ENCODE measurements around the gene ANG.
"Not testable (repeated sequence)": the region's sequence is repeated elsewhere in the genome, so short reads cannot be mapped to it uniquely, and the experiment has no call there.

The ANG gene

GRCh38 chr14:20688167-20688839 is at the start of gene ANG:
Gene ANG (plus strand): TSS chr14:20688764. CDS start chr14:20693565, 4,801 bp downstream.
- no peak for DNase-seq

DNA sequence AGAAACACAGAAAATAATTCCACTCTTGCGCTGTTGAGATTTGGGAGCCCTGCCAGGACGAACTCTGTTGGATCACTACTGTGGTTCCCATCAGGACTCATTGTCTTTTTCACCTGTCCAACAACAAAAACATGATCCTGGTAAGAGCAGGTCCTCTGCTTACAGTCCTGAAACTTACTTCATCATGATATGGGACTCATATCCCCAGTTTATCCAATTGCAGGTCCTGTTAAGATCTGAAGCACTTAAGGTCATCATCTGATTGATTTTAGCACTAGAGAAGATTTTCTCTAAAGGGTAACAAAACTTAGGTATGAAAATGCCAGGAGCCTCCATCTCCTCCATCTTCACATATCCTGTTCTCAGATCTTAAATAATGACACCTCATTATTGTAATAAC is 47.0 kb upstream of the ANG start, which contains the start of gene OR6S1:
Gene OR6S1 (minus strand): TSS at position 101 of the 400 bp plus-strand sequence. CDS start 0 bp downstream, at position 101.
- no peak for DNase-seq

DNA sequence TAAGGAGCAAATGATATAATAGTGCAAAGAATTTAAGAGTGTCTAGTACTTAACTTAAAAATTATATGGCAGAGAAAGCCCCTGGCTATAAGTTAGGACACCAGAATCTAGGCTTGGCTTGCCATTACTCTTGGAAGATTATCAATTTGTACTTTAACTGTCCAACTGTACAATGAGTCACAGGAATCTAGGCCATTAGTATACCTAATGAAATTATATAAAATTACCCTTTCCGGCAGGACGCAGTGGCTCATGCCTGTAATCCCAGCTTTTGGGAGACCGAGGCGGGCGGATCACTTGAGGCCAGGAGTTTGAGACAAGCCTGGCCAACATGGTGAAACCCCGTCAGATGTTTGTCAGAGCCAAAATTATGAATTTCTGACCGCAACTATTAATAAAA is 46.4 kb upstream of the ANG start:
- DNase-seq, result no peak

- DNase-seq, result not testable (repeated sequence)
Measured at GRCh38 chr14:20642755-20643154, 45.8 kb upstream of the ANG start.

DNA sequence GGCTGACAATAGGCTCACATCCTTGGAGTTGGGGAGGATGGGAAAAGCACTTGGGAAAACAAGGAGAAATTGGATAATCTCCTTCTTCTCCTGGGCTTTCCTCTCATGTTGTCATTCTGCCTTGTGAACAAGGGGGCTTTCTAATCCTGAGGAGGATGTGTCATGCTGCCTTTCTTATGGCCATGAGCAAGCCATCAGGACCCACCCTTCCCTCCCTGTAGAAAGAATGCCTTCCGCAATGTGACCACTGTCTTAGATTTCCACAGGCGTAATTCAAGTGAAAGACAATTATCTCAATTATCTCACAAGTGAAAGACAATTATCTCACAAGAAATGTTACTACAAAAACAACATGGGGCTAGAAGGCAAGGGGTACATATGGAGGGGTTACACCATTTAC is 44.0 kb upstream of the ANG start:
- DNase-seq, result no peak

- no peak for DNase-seq
Measured at GRCh38 chr14:20645481-20645880, 43.1 kb upstream of the ANG start.

- DNase-seq, result no peak
Measured at GRCh38 chr14:20652996-20653975, 35.3 kb upstream of the ANG start.

GRCh38 chr14:20655851-20656250 is 32.7 kb upstream of the ANG start:
- no peak for DNase-seq

DNA sequence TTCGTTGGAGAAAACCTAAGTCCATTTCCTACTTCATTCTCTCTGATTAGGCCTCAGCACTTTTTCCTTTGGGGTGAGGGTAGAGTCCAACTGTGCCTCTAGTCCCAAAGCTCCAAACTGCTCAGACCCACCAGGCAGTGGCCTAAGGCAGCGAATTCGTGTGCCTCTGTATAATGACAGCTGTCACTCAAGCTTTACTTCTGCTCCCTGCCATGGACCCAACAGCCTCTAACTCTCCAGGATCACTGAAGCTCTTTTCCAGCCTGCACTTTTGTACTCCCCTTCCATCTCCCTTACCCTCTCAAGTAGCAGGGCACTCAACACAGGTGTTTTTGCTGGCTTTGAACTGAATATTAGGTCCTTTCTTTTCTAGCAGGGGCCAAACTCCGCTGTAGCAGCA is 32.3 kb upstream of the ANG start:
- no peak for DNase-seq

- DNase-seq, result no peak
Measured at GRCh38 chr14:20657216-20658211, 31.1 kb upstream of the ANG start.

DNA sequence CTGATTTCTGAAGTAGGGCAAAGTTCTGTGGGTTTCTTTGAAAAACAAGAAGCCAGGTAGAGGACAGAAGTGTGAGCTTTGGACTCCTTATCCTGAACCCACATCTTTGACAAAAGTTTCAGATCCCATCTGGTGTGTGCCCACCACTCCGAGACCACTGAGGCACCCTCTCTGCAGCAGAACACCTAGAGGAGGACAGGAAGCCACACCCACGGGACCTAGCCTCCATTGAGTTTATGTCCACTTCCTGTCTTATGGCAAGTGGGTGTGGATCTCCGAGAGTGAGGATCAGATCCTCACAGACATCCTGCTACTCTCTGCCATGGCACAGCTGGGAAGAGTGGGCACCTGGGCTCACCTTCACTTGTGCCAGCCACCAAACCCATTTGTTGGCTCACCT is 30.3 kb upstream of the ANG start:
- no peak for DNase-seq

DNA sequence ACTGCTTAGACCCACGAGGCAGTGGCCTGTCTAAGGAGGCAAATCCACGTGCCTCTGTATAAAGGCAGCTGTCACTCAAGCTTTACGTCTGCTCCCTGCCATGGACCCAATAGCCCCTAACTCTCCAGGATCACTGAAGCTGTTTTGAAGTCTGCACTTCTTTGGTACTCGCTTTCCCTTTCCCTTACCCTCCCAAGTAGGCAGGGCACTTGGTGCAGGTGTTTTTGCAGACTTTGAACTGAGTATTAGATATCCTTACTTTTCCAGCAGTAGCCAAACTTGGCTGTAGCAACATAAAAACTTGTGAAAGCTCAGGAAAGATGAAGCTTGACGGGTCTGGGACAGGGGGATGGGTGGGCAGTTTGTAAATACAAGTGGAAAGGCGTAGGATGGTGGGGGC is 29.2 kb upstream of the ANG start:
- DNase-seq, result no peak

- DNase-seq, result no peak
Measured at GRCh38 chr14:20659813-20660395, 28.7 kb upstream of the ANG start.

DNA sequence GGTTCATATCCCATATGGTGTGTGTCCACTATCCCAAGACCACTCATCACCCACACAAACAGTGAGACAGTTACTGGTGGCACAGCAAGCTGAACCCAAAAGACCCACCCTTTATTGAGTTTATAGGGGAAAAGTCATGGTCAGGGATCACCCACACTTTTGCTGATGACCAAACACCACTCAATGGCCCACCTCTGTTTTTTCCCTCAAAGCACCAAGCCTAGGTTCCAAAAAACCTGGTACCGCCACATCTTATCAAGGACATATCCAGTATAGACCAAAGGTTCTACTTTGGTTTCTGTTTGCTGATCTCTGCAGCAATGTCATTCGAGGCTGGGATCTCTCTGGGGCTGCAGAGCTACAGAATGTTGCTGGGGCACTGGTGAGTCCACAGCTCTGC is 27.4 kb upstream of the ANG start:
- DNase-seq, result no peak

DNA sequence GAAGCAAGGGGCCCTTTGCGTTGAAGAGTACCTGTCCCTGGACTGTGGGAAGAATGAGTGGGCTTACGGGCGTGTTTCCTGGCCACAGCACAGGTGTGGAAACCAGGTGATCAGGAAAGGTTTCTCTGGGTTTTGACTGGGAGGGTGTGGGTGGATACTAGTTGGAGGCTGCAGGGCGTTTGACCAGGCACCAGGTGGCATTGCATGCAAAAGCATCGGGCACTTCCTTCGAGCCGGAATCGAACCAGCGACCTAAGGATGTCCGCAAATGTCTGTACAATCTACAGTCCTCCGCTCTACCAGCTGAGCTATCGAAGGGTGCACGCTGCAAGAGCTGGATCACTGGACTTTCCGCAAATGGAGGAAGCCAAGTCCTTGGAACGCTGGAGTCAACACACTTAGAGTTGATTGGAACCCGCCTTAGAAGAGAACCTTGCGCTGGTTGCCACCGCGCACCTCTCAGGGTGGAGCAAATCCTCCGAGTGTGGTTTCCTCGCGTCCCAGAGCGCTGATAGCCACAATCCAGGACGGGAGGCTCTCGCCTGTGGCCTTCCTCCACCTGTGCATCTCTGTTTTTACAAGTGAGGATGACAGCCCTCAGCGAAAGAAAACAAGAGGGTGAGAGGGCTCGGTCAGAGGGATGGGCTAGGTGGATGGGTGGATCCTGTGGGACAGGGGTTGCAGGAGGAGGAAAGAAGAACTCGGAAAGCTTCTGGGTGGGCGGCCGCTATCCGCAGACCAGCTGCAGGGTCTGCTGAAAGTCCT is 25.4 kb upstream of the ANG start:
- peak; percentile 63 for DNase-seq

DNA sequence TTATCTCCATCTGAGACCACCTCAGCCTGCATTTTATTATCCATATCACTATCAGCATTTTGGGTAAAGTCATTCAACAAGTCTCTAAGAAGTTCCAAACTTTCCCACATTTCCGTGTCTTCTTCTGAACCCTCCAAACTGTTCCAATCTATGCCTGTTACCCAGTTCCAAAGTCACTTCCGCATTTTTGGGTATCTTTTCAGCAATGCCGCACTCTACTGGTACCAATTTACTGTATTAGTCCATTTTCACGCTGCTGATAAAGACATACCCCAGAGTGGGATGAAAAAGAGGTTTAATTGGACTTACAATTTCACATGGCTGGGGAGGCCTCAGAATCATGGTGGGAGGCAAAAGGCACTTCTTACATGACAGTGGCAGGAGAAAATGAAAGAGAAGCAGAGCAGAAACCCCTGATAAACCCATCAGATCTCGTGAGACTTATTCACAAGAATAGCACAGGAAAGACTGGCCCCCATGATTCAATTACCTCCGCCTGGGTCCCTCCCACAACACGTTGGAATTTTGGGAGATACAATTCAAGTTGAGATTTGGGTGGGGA is 22.1 kb upstream of the ANG start:
- not testable (repeated sequence) for DNase-seq

- no peak for DNase-seq
Measured at GRCh38 chr14:20667957-20668356, 20.6 kb upstream of the ANG start.

GRCh38 chr14:20668969-20669368 is 19.6 kb upstream of the ANG start:
- no peak for DNase-seq

- no peak for DNase-seq
Measured at GRCh38 chr14:20671597-20672283, 16.8 kb upstream of the ANG start.

- no peak for DNase-seq
Measured at GRCh38 chr14:20675669-20676068, 12.9 kb upstream of the ANG start.

DNA sequence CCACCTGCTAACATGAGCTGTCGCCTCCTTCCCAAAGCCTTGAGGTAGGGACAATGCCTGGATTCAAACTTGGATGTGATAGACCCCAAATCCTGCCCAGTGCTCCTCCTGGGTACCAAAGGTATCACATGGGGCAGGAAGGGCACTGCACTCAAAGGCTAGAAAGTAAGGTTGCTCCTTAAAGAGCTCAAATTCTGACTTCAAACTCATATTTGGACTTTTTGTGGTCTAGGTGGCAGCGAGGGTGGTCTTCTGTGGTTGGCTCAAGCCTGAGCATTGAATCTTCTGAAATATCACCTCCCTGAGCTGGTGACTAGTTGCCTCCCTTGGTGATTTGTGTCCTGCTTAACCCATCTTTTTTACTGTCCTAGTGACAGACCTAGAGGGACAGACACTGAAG is 12.5 kb upstream of the ANG start:
- no peak for DNase-seq

Measured in activated effector memory CD4-positive, alpha-beta T cell treated with Interleukin-2 at 50 U/mL for 16 hours (primary cell).